Limb (tissue), 2 donors: ENCODE data around the gene CD300LG.
"Not testable (repeated sequence)": the region's sequence is repeated elsewhere in the genome, so short reads cannot be mapped to it uniquely, and the experiment has no call there.

Source experiments
- DNase-seq, 2 donors: peaks; one replicate each; pipeline ENCODE4 v3.0.0-alpha.2; 2016; ENCODE audit errors: extremely low spot score in 2 of 2

CD300LG gene

GRCh38 chr17:43825567-43825966 is 21.4 kb upstream of the CD300LG start:
- no peak for DNase-seq

- no peak for DNase-seq
These were observed 20.8 kb upstream of the CD300LG start for GRCh38 chr17:43826206-43826605.

GRCh38 chr17:43827596-43827995 is 19.4 kb upstream of the CD300LG start:
- no peak for DNase-seq

- DNase-seq, result no peak
These were observed 17.2 kb upstream of the CD300LG start for GRCh38 chr17:43829738-43830137.

GRCh38 chr17:43830510-43831140 is 16.4 kb upstream of the CD300LG start:
- DNase-seq, result no peak

GRCh38 chr17:43831633-43832032 is 15.3 kb upstream of the CD300LG start:
- no peak for DNase-seq

- DNase-seq, result no peak
These were observed 14.6 kb upstream of the CD300LG start for GRCh38 chr17:43832168-43832975.

- DNase-seq, result peak; percentile 74 to 84
These were observed 13.8 kb upstream of the CD300LG start, which contains the start of gene MPP3 for GRCh38 chr17:43832976-43833829. MPP3 (minus strand) TSS chr17:43833146; CDS start chr17:43831906, 1,240 bp downstream.

- no peak for DNase-seq
These were observed 12.9 kb upstream of the CD300LG start for GRCh38 chr17:43834106-43834505.

- DNase-seq, result no peak
These were observed 7.3 kb upstream of the CD300LG start for GRCh38 chr17:43839670-43840108.

GRCh38 chr17:43840814-43841213 is 6.2 kb upstream of the CD300LG start:
- no peak for DNase-seq

GRCh38 chr17:43841282-43841681 is 5.7 kb upstream of the CD300LG start:
- DNase-seq, result no peak

GRCh38 chr17:43842091-43842974 is 4.6 kb upstream of the CD300LG start:
- DNase-seq, result not testable (repeated sequence)

- no peak for DNase-seq
These were observed 4.0 kb upstream of the CD300LG start for GRCh38 chr17:43842975-43843325.

GRCh38 chr17:43844241-43844640 is 2.7 kb upstream of the CD300LG start:
- DNase-seq, result no peak

GRCh38 chr17:43845766-43846165 is 1.2 kb upstream of the CD300LG start:
- no peak for DNase-seq

GRCh38 chr17:43846221-43846712 is 709 bp upstream of the CD300LG start:
- peak; percentile 60 to 86 for DNase-seq

- DNase-seq, result no peak
These were observed 1.6 kb downstream of the CD300LG start for GRCh38 chr17:43848601-43849000.

GRCh38 chr17:43849116-43849515 is 2.1 kb downstream of the CD300LG start:
- no peak for DNase-seq

GRCh38 chr17:43852571-43852970 is 5.6 kb downstream of the CD300LG start:
- no peak for DNase-seq

GRCh38 chr17:43853546-43853945 is 6.6 kb downstream of the CD300LG start:
- DNase-seq, result no peak
